ENCODE measurements around the gene EDN2. TPM values are rescaled to one million over a fixed set of nuclear protein-coding genes. Genes with fewer than 3 reads are reported as not detected.

Gene EDN2
- total and polyA plus RNA-seq, 2 donors (not counting 1 experiment from before 2014, with no cell fraction given): not detected

GRCh38 chr1:41492341-41492848 lies 7.9 kb upstream of the EDN2 start:
- no peak overlapping the region for H3K4me3 Mint-ChIP-seq
- no peak for DNase-seq
- POLR2A ChIA-PET: no interaction called here

GRCh38 chr1:41490911-41491310 lies 6.4 kb upstream of the EDN2 start:
- intact Hi-C loops (cut with micrococcal nuclease): no loop called here
- no peak overlapping the region for H3K27ac Mint-ChIP-seq

More at GRCh38 chr1:41492341-41492848, 7.9 kb upstream of the EDN2 start:
- Histone ChIP-seq H3K4me1 (ENCODE audit: control insufficient read depth in 2 of 2, insufficient read depth in 2 of 2, low read length in 2 of 2) (peaks cover 5 to 8% of the 10 kb centered on the region in 2 donors), H3K9me3 (ENCODE audit: control extremely low read depth in 1 of 3, control insufficient read depth in 2 of 3, insufficient read depth in 1 of 3, low read length in 2 of 3) (no peaks in the 10 kb centered on the region), H3K9ac (ENCODE audit: low read length) (no peak overlapping the region), H3K27me3 (replicated peaks in 1 of 4; ENCODE audit: control extremely low read depth in 1 of 4, control insufficient read depth in 3 of 4, insufficient read depth in 4 of 4, low read length in 3 of 4) (peaks cover 0 to 27% (median 5%) of the 10 kb centered on the region in 4 experiments), H3K4me3 (ENCODE audit: control extremely low read depth in 1 of 5, extremely low read depth in 1 of 5, insufficient read depth in 1 of 5, low read depth in 2 of 5, low read length in 4 of 5) (no peak overlapping the region), H3K4me2 (replicated peaks; ENCODE audit: low read depth, low read length, poor library complexity, severe bottlenecking) (no peak overlapping the region), H2AFZ (ENCODE audit: insufficient read depth, low read depth, low read length, poor library complexity, severe bottlenecking) (no peak overlapping the region), H3K27ac (ENCODE audit: low read length in 2 of 2) (no peak overlapping the region), H3K36me3 (replicated peaks in 1 of 2; ENCODE audit: control extremely low read depth in 1 of 2, control insufficient read depth in 1 of 2, extremely low read depth in 1 of 2, insufficient read depth in 2 of 2, low read length in 1 of 2) (no peaks in the 10 kb centered on the region), H4K20me1 (ENCODE audit: control insufficient read depth, insufficient read depth, low read length, poor library complexity, severe bottlenecking) (no peaks in the 10 kb centered on the region), H3K79me2 (ENCODE audit: control insufficient read depth, insufficient read depth, low read length) (no peaks in the 10 kb centered on the region)
- ATAC-seq (ENCODE audit: low read depth): no peak
- H3K27me3 Mint-ChIP-seq: peaks cover 40% of the 10 kb centered on the region
- TF ChIP-seq, protein P1, sequence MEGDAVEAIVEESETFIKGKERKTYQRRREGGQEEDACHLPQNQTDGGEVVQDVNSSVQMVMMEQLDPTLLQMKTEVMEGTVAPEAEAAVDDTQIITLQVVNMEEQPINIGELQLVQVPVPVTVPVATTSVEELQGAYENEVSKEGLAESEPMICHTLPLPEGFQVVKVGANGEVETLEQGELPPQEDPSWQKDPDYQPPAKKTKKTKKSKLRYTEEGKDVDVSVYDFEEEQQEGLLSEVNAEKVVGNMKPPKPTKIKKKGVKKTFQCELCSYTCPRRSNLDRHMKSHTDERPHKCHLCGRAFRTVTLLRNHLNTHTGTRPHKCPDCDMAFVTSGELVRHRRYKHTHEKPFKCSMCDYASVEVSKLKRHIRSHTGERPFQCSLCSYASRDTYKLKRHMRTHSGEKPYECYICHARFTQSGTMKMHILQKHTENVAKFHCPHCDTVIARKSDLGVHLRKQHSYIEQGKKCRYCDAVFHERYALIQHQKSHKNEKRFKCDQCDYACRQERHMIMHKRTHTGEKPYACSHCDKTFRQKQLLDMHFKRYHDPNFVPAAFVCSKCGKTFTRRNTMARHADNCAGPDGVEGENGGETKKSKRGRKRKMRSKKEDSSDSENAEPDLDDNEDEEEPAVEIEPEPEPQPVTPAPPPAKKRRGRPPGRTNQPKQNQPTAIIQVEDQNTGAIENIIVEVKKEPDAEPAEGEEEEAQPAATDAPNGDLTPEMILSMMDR (IDR thresholded peaks at IDR 0.05): peak; percentile 19
- no peak for TF ChIP-seq EZH2 (IDR thresholded peaks at IDR 0.05; ENCODE audit: borderline replicate concordance, insufficient read depth, low read depth, low read length, poor library complexity, severe bottlenecking)
- CTCF ChIA-PET: no interaction called here
- WGBS (ENCODE audit: insufficient coverage): 65% methylated on average over 7 of the region's 7 CpGs
- intact Hi-C loops (cut with micrococcal nuclease): no loop called here
- H3K27ac Mint-ChIP-seq: no peak overlapping the region
- H3K4me1 Mint-ChIP-seq: peaks cover 7% of the 10 kb centered on the region
- no peaks in the 10 kb centered on the region for H3K9me3 Mint-ChIP-seq (ENCODE audit: insufficient read depth)

More at GRCh38 chr1:41490911-41491310, 6.4 kb upstream of the EDN2 start:
- CTCF ChIA-PET: no interaction called here
- ATAC-seq (ENCODE audit: low read depth) (no peak), DNase-seq (no peak)
- no peaks in the 10 kb centered on the region for H3K79me2 ChIP-seq (ENCODE audit: control insufficient read depth, insufficient read depth, low read length)
- TF ChIP-seq, protein P1 (IDR thresholded peaks at IDR 0.05): no peak
- no peak for TF ChIP-seq EZH2 (IDR thresholded peaks at IDR 0.05; ENCODE audit: borderline replicate concordance, insufficient read depth, low read depth, low read length, poor library complexity, severe bottlenecking)
- Mint-ChIP-seq H3K4me3 (no peak overlapping the region), H3K27me3 (peaks cover 45% of the 10 kb centered on the region), H3K4me1 (peaks cover 13% of the 10 kb centered on the region), H3K9me3 (ENCODE audit: insufficient read depth) (no peaks in the 10 kb centered on the region)
- no peak overlapping the region for H3K27ac ChIP-seq (ENCODE audit: low read length in 2 of 2)
- H3K4me1 ChIP-seq (ENCODE audit: control insufficient read depth in 2 of 2, insufficient read depth in 2 of 2, low read length in 2 of 2): peaks cover 3% of the 10 kb centered on the region in 2 donors
- H2AFZ ChIP-seq (ENCODE audit: insufficient read depth, low read depth, low read length, poor library complexity, severe bottlenecking): no peak overlapping the region
- peaks cover 0 to 31% (median 3%) of the 10 kb centered on the region in 4 experiments for H3K27me3 ChIP-seq (replicated peaks in 1 of 4; ENCODE audit: control extremely low read depth in 1 of 4, control insufficient read depth in 3 of 4, insufficient read depth in 4 of 4, low read length in 3 of 4)
- no peak overlapping the region for H3K9ac ChIP-seq (ENCODE audit: low read length)
- H3K4me2 ChIP-seq (replicated peaks; ENCODE audit: low read depth, low read length, poor library complexity, severe bottlenecking): no peak overlapping the region
- H3K4me3 ChIP-seq (ENCODE audit: control extremely low read depth in 1 of 5, extremely low read depth in 1 of 5, insufficient read depth in 1 of 5, low read depth in 2 of 5, low read length in 4 of 5): no peak overlapping the region
- WGBS (ENCODE audit: insufficient coverage): 73% methylated on average over 2 of the region's 2 CpGs
- H4K20me1 ChIP-seq (ENCODE audit: control insufficient read depth, insufficient read depth, low read length, poor library complexity, severe bottlenecking): no peaks in the 10 kb centered on the region
- no peaks in the 10 kb centered on the region for H3K9me3 ChIP-seq (ENCODE audit: control extremely low read depth in 1 of 3, control insufficient read depth in 2 of 3, insufficient read depth in 1 of 3, low read length in 2 of 3)
- no peaks in the 10 kb centered on the region for H3K36me3 ChIP-seq (replicated peaks in 1 of 2; ENCODE audit: control extremely low read depth in 1 of 2, control insufficient read depth in 1 of 2, extremely low read depth in 1 of 2, insufficient read depth in 2 of 2, low read length in 1 of 2)
- POLR2A ChIA-PET: no interaction called here

Measured in B cell (primary cell).